HG03469 (cell line): Measurements from ENCODE around the gene TFB2M.
A peak's percentile ranks its signal among the peaks of the same experiment; 100 is the strongest.

Experiments
- ATAC-seq: cut with Tn5 transposase; IDR thresholded peaks from one replicate; pipeline ENCODE4 v1.9.1; 2021; ENCODE audit warnings: mild to moderate bottlenecking, moderate library complexity, moderate number of reproducible peaks; ENCODE audit not compliant: unreplicated experiment

Gene TFB2M

GRCh38 chr1:246516126-246516525, 49.9 kb downstream of the TFB2M start:
- ATAC-seq, result no peak

- ATAC-seq, result no peak
Measured at GRCh38 chr1:246515390-246516005, 50.6 kb downstream of the TFB2M start.

- no peak for ATAC-seq
Measured at GRCh38 chr1:246513619-246514343, 52.3 kb downstream of the TFB2M start.

- ATAC-seq, result no peak
Measured at GRCh38 chr1:246513041-246513440, 53.0 kb downstream of the TFB2M start.

GRCh38 chr1:246512635-246513034, 53.4 kb downstream of the TFB2M start:
- ATAC-seq, result no peak

- no peak for ATAC-seq
Measured at GRCh38 chr1:246512230-246512629, 53.8 kb downstream of the TFB2M start.

GRCh38 chr1:246511203-246511602, 54.9 kb downstream of the TFB2M start:
- no peak for ATAC-seq

- ATAC-seq, result no peak
Measured at GRCh38 chr1:246510147-246511030, 55.7 kb downstream of the TFB2M start.

- ATAC-seq, result no peak
Measured at GRCh38 chr1:246508897-246509688, 57.0 kb downstream of the TFB2M start.

GRCh38 chr1:246506674-246507481, 59.2 kb downstream of the TFB2M start, which contains the start of gene SMYD3:
SMYD3 (minus strand) TSS chr1:246507279.
- ATAC-seq, result peak; percentile 66

- peak; percentile 10 for ATAC-seq
Measured at GRCh38 chr1:246506367-246506673, 59.7 kb downstream of the TFB2M start.

GRCh38 chr1:246503341-246503740, 62.7 kb downstream of the TFB2M start:
- no peak for ATAC-seq

GRCh38 chr1:246497331-246497915, 68.6 kb downstream of the TFB2M start:
- ATAC-seq, result no peak

- ATAC-seq, result no peak
Measured at GRCh38 chr1:246492611-246493245, 73.3 kb downstream of the TFB2M start.

GRCh38 chr1:246491551-246492053, 74.5 kb downstream of the TFB2M start:
- ATAC-seq, result no peak
